CD4-positive, alpha-beta T cell treated with Interferon alpha-2 for 1 hour (primary cell): ENCODE results near the gene EPHB1.
"Not testable (repeated sequence)": the region's sequence is repeated elsewhere in the genome, so short reads cannot be mapped to it uniquely, and the experiment has no call there.

Experiments used
- DNase-seq, 2 donors: peaks; one replicate each; pipeline ENCODE4 v3.0.0-alpha.2; 2020 to 2022

Gene EPHB1

DNA sequence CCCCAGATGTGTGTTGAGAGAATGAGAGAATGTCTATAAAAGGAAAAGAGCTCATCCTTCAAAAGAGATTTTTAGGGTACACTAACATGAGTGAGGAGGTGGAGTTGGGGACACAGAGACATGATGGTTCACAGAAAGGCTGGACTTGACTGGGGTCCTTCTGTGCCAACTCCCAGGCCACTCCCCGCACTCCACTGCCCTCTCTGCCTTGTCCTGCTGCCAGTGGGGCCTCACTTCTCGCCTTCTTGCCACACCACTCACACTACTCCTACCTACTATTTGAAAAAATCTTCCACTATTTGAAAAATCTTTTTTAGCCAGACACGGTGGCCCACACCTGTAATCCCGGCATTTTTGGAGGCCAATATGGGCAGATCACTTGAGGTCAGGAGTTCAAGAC lies 298.1 kb downstream of the EPHB1 start:
- DNase-seq, result no peak

DNA sequence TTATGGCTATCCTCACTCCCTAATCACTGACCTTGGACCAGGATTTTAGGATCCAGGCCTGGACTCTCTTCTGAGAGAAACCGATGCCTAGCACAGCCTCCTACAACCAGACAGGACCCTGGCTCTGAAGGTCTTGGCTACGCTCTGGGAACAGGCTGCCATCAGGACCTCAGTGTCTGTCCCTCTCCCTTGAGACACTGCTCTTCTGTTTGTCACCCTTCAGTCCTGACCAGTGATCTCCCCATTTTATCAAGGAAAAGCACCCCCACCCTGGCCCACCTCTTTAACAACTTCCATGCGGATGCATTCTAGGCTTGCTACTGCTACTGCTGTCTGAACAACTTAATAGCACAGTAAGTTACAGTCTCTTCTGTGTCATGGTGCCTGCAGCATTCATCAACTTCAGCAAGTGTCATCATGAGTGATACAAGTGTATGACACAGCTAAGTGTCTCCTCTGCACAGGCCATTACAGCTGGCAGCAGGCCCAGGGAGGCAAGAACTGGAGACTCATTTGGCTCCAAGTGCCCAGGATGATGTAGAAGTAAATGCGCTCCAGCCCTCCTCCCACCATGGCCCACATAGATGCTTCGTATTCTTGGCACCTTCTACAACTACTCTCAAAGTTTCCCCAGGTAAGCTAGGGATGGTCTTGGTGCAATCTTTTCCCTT lies 302.4 kb downstream of the EPHB1 start:
- no peak for DNase-seq

DNA sequence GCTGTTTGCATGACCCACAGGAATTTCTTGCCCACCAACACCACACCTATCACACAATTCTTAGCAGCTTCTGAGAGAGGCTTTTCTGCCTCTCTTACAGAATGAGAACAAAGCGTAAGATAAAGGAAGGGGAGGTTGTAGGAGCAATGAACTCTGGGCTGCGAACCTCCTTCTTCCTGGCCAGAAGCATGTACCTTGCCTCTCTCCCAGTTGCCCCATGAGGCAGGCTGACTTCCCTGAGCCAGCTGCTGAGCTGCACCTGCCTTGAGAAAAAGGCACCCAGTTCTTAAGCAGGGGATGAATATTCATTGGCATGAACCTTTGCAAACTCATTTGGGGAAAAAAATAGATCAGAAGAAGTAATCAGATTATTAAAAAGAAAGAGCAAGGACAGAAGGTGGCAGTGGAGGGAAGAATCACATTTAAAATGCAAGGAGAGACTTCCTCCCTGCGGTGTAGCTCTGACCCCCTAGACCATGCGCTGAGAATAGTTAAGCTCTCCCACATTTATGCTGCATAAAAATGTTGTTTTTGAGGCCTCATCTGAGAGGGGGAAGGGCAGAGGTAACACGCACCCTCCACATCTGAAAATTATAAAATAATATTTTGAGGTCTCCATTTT lies 304.8 kb downstream of the EPHB1 start:
- no peak for DNase-seq

DNA sequence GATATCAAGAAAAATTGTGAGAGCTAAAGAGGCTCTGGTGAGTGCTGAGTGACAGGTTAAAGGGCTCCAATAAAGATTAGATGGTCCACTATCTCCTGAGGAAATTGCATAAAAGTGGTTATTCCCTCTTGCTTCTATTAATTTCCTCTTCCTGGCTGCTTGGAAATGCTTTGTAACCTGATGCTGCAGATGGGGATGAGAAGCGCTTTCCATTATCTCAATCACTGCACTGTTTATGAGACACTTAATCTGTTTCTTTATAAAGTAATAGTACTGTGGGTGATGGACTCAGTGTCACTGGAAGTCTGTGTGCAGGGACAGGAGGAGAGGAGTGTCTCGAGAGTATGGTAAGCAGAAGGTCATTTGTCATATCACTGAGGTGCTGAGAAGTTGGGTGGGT lies 305.3 kb downstream of the EPHB1 start:
- no peak for DNase-seq

DNA sequence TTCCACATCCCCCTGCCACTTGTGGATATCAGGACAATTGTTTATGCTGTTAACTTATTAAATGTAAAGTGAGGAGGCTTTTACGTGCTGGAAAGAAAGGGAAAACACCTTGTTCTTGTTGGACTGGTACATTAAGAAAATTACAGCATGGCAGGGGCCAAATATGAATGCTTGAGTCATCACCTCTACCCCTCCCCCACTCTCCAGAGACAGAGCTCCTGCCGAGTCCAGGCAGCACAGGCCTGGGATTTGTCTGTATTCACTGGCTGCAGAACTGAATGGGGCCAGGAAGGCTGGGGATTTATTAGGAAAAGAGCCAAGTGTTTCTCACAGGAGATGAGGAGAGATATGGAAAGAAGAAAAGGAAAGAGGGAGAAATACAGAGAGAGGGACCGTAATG lies 308.9 kb downstream of the EPHB1 start:
- no peak for DNase-seq

DNA sequence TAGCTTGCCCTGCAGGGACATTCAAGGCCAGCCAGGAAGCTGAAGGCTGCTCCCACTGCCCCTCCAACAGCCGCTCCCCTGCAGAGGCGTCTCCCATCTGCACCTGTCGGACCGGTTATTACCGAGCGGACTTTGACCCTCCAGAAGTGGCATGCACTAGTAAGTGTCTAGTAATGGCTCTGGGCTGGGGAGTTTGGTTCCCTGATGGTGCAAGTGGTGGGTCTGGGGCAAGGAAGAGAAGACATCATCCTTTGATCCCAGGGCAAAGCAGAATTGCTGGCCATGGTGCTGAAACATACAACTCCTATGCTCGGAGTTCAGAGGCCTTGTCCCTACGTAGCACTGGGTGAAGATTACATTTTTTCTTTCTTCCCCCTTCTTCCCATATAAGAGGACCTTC lies 311.4 kb downstream of the EPHB1 start:
- DNase-seq, result no peak

DNA sequence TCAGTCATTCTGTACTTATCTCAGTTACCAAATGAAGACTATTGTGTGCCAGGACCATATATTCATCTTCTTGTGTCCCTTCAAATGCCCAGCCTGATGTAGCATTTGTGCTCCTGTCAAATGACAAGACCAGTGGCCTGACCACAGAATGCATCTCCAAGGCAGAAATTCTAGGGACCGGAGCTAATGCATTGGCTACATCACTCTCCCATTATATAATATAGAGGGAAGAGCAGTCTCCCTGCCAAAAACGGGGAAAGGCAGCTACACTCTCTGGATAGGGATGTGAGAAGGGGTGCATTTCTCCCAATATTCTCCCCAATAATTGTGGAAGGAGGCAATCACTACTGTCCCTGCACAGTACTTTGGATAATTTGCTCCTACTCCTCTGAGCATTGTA lies 312.0 kb downstream of the EPHB1 start:
- no peak for DNase-seq

DNA sequence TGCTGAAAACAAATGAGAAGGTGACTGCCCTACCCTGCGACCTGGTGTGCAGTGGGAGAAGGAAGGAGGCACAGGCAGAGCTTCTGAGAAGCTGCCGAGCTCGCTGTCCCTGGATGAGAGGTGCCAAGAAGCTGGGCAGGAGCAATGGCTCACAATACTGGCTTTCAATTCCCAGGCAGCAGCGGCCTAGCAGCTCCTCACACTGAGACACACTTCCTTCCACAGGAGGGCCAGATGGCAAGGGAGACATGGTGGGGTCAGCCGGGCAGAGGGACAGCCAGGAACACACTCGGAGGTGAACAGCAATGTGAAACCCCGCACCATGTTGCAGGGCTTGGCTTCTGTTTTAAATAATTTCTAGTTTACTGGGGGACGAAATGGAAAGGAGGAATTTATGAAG lies 314.6 kb downstream of the EPHB1 start:
- no peak for DNase-seq

DNA sequence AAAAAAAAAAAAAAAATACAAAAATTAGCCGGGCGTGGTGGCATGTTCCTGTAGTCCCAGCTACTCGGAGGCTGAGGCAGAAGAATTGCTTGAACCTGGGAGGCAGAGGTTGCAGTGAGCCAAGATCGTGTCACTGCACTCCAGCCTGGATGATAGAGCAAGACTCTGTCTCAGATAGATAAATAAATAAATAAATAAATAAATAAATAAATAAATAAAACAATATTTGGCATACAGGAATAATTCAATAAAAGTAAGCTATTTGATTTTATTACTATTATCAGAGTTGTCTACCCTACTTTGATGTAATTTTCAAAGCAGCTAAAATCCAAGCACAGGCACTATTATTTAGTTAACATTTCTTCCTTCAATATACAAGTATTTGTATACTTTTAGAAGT lies 319.5 kb downstream of the EPHB1 start:
- not testable (repeated sequence) for DNase-seq

DNA sequence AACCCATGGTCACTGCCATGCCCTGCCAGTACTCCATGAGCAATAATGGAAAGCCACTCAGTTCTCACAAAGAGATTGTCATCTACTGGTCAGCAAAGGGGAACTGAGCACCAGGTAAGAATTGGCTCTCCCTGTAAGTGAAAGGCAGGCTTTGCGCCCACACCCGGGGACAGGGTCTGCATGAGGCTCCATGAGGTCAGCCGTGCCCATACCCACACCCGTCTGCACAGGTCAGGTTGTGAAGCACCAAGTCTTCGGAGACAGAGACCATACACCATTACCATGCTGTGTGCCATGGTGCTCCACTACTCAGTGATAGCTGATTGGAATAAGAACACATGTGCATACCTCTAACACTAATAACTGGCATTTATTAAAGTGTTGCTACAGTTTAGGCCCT lies 322.9 kb downstream of the EPHB1 start:
- DNase-seq, result no peak

DNA sequence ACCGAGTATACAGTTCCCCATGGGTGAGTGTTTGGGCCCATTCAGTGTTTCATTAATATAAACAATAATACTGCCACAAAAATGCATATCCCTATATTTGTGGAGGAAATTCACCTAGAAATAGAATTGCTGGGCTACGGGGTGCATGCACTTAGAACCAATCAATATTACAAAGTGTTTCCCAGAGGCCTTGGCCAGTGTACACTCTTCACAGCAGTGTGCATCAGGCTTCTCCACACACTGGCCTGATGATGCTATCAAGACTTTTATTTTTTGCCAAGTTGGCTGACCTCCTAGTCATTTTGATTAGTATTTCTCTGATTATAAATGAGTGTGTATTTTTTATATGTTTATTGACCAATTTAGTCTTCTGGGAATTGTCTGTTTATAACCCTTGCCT lies 323.7 kb downstream of the EPHB1 start:
- DNase-seq, result no peak

DNA sequence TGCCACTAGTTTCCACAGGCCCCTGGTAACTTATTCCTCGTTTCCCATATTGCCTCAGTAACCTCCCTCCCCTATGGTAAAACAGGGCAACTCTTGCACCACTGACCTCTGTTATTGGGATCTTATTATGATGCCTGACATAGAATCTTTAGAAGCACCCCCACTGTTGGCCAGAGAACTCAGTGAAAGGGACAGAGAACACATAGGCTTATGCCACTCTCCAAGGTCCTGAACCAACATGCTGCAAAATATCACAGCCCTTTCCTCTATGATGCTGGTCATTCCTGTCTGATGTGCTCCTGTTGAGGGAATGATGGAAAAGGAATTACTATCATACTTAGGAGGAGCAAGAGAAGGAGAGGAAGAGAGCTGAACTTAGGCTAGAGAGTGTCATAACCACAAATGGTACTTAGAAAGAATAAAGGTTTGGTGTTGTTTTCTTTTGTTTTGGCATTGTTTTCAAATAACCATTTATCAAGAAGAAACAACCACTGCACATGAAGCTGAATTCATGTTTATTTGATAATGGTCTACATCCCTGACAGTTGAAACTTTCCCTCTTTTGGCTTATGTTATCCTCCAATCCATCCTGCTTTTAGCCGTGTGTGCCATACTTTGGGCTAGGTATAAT lies 330.2 kb downstream of the EPHB1 start:
- no peak for DNase-seq

DNA sequence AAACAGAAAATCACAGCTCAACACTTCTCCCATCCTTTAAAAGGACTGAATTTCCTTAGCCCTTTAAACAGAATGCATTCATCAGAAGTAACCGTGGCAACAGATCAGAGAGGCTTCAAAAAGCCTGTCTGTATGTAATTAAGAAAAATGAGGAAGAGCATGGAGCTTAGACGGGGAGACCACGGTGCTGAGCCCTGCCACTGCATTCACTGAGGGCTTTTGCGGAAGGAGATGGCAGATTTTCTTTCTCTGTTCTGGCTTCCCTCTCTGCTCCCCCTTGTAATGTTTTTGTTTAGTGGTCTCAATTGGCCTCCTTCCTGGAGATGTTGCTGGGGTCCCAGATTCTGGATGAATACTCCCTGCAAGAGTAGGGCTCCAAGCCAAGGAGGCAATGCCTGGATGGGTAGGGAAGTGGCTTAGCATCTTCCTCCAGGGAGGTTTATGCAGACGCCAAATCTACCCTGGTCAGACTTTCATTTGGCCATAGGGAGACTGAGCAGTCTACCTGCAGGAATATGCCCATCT lies 332.9 kb downstream of the EPHB1 start:
- no peak for DNase-seq

DNA sequence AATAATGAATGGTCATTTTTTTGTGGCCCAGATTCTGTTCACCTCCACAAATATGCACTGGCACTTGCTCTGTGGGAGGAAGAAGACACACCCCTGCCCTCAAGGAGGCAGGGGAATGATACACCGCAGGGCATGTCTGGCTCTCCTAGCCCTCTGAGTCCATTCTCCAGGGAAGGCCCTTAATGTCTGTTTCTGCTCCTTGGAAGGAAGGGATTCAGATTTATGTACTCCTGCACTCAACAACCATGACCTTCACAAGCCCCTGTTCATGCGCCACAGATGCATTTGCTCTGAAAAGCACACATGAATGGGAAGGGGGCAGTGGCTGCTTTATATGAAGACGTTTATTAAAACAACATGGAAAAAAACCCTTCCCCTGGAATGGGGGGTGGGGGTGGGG lies 333.8 kb downstream of the EPHB1 start:
- no peak for DNase-seq

DNA sequence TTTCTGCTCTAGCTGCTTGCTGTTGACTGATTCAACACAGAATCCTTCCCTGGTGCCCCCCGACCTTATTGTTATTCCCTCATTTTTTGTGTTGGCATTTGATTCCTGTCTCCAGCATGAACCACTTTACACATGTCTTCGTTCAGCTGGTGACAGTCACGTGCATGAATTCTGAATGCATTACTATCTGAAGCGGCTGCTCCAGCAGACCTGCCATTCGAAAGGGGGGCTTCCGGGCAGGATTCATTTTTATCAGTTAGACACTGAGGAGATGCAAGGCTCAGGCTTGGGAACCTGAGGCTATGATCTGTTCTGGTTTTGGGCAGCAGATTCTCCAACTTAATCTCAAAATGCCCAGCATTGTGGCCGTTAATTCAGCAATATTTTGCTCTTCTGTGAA lies 336.2 kb downstream of the EPHB1 start:
- no peak for DNase-seq

DNA sequence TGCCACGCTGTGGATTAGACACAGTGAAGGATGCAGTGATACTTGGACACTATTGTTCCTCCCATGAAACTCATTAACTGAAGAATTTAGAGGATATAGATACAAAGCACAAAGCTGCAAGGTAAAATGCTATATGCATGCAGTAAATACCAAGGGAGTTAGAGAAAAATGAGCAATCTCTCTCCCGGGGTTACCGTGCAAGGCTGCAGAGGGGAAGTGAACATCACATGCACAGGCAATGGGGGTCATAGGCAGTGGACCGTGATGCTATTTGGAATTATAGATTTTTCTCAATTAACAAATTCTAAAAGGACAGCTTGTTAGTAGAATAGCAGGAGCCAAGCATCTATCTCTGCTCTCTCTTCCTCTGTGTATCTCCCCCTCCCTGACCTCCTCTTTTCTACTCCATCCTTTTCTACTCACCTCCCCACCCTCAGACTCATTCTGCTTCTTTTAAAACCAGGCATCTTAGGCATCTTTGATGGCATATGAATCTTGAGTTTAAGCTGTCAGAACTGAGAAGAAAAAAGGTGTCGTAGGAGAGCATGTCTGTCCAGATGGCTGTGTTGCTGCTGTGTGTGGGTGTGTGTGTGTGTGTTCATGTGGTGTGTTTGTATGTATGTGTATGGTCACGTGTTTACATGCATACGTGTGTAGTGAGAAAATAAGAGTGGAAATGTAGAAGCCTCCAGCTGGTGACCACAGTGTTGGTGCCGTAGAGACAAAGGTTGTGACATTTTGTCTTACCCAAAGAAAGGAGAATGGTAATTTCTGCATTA lies 339.0 kb downstream of the EPHB1 start:
- no peak for DNase-seq

DNA sequence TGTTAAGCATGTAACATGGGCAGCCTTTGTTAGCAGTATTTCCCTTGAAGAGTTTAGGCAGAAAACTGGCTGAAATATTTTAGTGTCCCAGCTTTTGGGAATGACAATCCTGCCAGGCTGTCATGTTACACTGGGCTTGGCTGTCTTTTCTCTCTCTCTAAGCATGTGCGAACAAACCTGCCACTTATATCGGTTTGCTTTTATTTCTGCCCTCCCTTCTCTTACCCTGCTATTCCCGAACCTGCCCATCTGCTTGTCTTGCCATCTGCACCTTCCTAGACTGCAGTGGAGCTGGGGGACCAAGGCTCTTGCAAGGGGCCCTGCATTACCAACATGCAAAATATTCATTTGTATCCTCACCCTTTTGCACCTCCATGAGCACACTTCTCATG lies 339.6 kb downstream of the EPHB1 start:
- no peak for DNase-seq

DNA sequence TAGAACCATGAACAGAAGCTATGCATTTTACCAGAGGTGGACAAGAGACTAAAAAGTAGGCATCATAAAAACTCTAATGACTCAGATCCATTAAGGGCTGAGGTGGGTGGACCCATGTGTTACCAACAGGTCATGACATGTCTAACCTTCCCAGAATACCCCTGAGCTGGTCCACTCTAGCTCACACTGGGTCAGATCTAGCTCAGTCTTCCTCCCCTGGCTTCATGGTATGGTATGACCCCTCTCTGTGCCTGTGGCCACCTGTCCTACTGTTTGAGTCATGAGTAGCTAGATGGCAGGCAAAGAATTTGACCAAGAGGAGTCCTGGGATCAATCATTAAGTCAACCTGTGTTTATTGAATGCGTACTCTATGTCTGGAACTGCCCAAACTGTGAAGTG lies 340.4 kb downstream of the EPHB1 start:
- no peak for DNase-seq

DNA sequence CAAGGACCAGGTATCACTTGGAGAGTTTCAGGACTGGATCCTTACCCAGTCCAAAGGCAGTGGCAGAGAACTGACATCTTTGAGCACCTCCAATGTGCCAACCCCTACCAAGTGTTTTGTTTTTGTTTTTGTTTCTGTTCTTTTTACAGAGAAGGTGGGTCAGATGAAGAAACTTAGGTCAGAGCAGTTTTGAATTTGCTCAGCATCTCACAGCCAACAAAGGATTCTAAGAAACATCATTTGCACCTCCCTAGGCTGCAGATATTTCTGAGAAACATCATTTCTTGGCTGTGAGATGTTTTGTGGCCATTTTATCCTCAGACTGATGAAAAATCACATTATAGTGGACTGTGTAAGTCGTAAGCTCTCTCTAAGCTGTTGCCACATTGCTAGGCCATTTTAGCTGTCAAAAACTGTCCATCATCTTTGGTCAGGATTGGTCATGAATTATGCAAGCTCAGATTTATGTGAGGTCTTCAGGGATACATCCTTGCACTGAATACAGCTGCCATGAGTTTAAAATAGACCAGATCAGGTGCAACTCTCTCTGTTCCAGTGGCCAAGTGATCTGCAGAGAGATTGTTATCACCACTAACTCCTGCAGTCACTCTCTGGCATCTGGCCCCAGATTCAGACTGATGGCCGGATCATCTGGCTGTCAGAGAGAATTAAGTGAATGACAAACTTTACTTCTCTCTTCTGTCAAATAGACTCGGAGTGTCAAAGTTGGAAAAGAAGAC lies 341.5 kb downstream of the EPHB1 start:
- DNase-seq, result no peak

DNA sequence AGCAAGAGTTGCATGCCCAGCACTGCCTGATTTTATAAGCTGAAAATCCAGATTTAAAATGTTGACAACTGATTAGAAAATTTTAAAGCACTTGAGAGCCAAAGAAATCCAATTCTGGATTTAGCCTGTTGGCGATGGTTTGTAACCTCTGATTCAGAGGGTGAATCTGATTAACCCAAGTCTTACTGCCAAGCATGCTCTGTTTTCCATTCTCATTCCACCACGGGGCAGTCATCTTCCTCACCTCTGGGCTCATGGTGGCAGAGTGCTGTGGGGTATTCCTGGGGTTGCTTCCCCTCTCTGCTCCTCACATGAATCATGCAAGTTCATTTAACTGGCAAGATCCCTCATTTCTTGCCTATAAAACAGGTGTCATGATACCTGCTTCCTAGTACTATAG lies 342.2 kb downstream of the EPHB1 start:
- DNase-seq, result no peak

DNA sequence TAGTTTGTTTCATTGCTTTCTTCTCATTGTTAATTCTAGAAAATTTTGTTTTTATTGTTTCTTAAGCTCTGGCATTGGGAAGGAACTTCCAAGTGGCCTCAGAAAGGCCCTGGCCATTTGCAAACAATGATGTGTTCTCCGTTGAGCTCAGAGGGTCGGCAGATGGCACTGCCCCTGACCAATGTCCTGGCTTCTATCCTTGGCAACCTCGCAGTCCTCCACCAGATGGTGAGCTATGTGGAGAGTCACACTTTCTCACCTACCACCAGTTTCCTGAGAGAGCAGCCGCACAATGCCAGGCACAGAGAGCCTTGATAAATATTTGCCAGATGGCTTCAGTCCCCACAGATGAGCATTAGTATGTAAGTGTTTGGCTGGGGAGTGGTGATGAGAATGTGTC lies 343.7 kb downstream of the EPHB1 start:
- no peak for DNase-seq

DNA sequence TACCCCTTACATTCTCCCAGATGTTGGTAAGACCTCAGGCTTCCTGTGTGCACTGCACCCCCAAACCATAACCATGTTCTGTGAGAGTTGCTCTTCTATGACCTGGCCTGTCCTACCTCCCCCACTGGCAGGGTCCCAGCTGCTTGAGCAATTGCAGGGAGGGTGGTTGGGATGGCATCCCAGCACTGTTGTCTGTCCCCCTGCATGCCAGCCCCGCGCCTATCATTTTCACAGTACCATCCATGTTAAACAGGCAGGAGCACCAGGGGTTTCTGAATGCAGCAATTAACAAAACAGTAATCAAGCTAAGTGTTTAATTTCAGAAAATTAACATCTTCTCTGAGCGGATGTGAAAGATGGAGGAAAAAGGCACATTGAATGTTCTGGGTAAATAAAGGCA lies 345.5 kb downstream of the EPHB1 start:
- DNase-seq, result no peak

DNA sequence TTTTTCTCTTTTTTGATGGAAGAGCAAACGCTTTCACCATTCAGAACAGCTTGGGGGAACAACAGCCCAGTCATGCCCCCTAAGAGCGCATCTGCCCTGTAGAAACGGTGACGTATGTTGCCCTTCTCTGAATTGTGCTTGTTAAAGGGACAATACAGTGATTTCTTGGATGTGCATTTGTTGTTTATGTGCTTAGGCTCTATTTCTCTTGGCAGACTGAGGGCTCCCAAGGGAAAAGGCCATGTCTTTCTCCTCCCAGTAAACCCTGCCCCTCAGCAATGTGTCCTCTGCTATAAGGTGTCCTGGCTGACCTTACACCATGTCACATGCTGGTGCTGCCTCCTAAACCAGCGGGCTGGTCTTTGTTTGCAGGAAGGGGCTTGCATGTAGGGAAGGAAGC lies 346.1 kb downstream of the EPHB1 start:
- DNase-seq, result no peak
